Measurements from ENCODE around the gene TUBA1B. TPM values are rescaled to one million over a fixed set of nuclear protein-coding genes. Genes with fewer than 3 reads are reported as not detected.
"Not testable (repeated sequence)": the region's sequence is repeated elsewhere in the genome, so short reads cannot be mapped to it uniquely, and the experiment has no call there.

The TUBA1B gene
- total RNA-seq, 1 experiment from 2014 or later = 2,063 TPM

DNA sequence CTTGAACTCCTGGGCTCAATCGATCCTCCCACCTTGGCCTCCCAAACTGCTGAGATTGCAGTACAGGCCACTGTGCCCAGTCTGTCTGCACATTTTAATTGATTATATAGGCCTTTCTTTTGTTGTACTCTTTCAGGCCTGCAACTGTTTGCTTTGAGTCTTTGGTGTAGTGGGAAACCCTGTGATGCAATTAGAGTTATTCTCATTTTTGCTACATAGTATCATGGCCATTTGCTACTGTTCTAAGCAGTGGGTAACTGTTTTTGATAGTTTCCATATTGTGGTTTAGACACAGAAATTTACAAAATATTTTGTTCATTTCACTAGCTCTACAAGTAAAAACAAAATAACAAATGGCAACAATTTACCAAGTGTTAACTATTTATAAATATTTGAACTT is 6.3 kb upstream of the TUBA1B start:
- Histone ChIP-seq H2BK120ac (ENCODE audit: low read depth, low read length, poor library complexity, severe bottlenecking) (no peak overlapping the region), H3K18ac (ENCODE audit: insufficient read length, low read depth, low read length) (no peak overlapping the region), H3K14ac (ENCODE audit: insufficient read depth, low read length) (no peak overlapping the region), H2BK12ac (ENCODE audit: insufficient read length, low read depth, low read length) (no peak overlapping the region), H2BK5ac (ENCODE audit: insufficient read length, low read length) (no peak overlapping the region), H3K56ac (ENCODE audit: insufficient read length, low read depth, low read length) (no peak overlapping the region), H3K23me2 (ENCODE audit: insufficient read length, low read depth, low read length, poor library complexity, severe bottlenecking) (no peaks in the 10 kb centered on the region), H2AK5ac (ENCODE audit: insufficient read length, low read length) (no peak overlapping the region), H3K9ac (ENCODE audit: extremely low read depth, insufficient read length, low read length) (no peak overlapping the region), H3K4ac (ENCODE audit: low read depth, low read length) (no peak overlapping the region), H2BK20ac (ENCODE audit: low read depth, low read length, poor library complexity, severe bottlenecking) (no peak overlapping the region), H4K91ac (ENCODE audit: insufficient read length, low read depth, low read length) (no peak overlapping the region), H2AFZ (ENCODE audit: low read length) (no peak overlapping the region), H3K79me1 (ENCODE audit: insufficient read depth, low read depth, low read length, poor library complexity, severe bottlenecking) (no peaks in the 10 kb centered on the region), H3K9me3 (ENCODE audit: control insufficient read depth, low read depth, low read length) (no peaks in the 10 kb centered on the region), H4K5ac (ENCODE audit: insufficient read length, low read depth, low read length) (no peak overlapping the region), H3K27me3 (ENCODE audit: insufficient read depth, low read length) (no peaks in the 10 kb centered on the region), H4K8ac (replicated peaks; ENCODE audit: insufficient read length, low read depth, low read length) (no peak overlapping the region), H4K20me1 (ENCODE audit: control insufficient read depth, insufficient read depth, insufficient read length) (no peaks in the 10 kb centered on the region), H3K4me2 (ENCODE audit: insufficient read depth, insufficient read length, low read length) (no peak overlapping the region), H3T11ph (ENCODE audit: low read length) (no peak overlapping the region), H3K27ac (ENCODE audit: insufficient read length, low read depth, low read length) (no peak overlapping the region), H3K23ac (ENCODE audit: insufficient read length, low read depth, low read length) (no peak overlapping the region), H3K4me1 (ENCODE audit: insufficient read depth, low read length) (no peaks in the 10 kb centered on the region), H2BK15ac (ENCODE audit: low read depth, low read length) (no peak overlapping the region), H3K79me2 (ENCODE audit: insufficient read depth, low read length) (no peaks in the 10 kb centered on the region)
- Mint-ChIP-seq H3K27me3 (ENCODE audit: low read depth) (no peaks in the 10 kb centered on the region), H3K9me3 (0 out of 5 replicates have a peak, but pooled peaks cover 0 to 3% of the 10 kb centered on the region in 2 experiments), H3K27ac (no peak overlapping the region), H3K4me3 (no peak overlapping the region), H3K4me1 (peaks cover 4 to 9% of the 10 kb centered on the region in 2 experiments), H3K36me3 (ENCODE audit: insufficient read depth in 1 of 3, low read depth in 3 of 3) (peaks cover 0 to 6% (median 2%) of the 10 kb centered on the region in 3 experiments; a peak in 2 of 7 replicates)
- no peak for DNase-seq
- WGBS (ENCODE audit: extremely low coverage, insufficient read length, low lambda C conversion rate) = no CpG with 5 or more reads among the region's 1 CpG
- no peak for TF ChIP-seq CTCF (conservative IDR thresholded peaks at IDR 0.05)

DNA sequence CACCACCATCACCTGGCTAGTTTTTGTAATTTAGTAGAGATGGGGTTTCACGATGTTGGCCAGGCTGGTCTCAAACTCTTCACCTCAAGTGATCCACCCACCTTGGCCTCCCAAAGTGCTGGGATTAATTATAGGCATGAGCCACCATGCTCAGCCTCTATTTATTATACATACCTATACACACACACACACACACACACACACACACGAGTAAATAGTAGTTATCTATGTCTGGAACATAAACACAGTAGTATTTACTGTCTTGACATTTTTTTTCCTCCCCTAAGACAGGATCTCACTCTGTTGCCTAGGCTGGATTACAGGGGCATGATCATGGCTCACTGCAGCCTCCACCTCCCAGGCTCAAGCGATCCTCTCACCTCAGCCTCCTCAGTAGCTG is 5.8 kb upstream of the TUBA1B start:
- not testable (repeated sequence) for H3K14ac ChIP-seq (ENCODE audit: insufficient read depth, low read length); H2BK5ac ChIP-seq (ENCODE audit: insufficient read length, low read length); H2BK20ac ChIP-seq (ENCODE audit: low read depth, low read length, poor library complexity, severe bottlenecking); H4K91ac ChIP-seq (ENCODE audit: insufficient read length, low read depth, low read length); H2BK120ac ChIP-seq (ENCODE audit: low read depth, low read length, poor library complexity, severe bottlenecking); H3K4me1 ChIP-seq (ENCODE audit: insufficient read depth, low read length); H3K27me3 ChIP-seq (ENCODE audit: insufficient read depth, low read length); H4K5ac ChIP-seq (ENCODE audit: insufficient read length, low read depth, low read length); H3K27ac Mint-ChIP-seq; H3K23ac ChIP-seq (ENCODE audit: insufficient read length, low read depth, low read length); H3T11ph ChIP-seq (ENCODE audit: low read length); H3K9me3 ChIP-seq (ENCODE audit: control insufficient read depth, low read depth, low read length); H3K27me3 Mint-ChIP-seq (ENCODE audit: low read depth); H4K8ac ChIP-seq (replicated peaks; ENCODE audit: insufficient read length, low read depth, low read length); H3K23me2 ChIP-seq (ENCODE audit: insufficient read length, low read depth, low read length, poor library complexity, severe bottlenecking); H3K9ac ChIP-seq (ENCODE audit: extremely low read depth, insufficient read length, low read length); H3K4ac ChIP-seq (ENCODE audit: low read depth, low read length); H2AFZ ChIP-seq (ENCODE audit: low read length); H3K79me1 ChIP-seq (ENCODE audit: insufficient read depth, low read depth, low read length, poor library complexity, severe bottlenecking); H2AK5ac ChIP-seq (ENCODE audit: insufficient read length, low read length); DNase-seq; H3K56ac ChIP-seq (ENCODE audit: insufficient read length, low read depth, low read length); H3K79me2 ChIP-seq (ENCODE audit: insufficient read depth, low read length); H3K4me3 Mint-ChIP-seq; H2BK12ac ChIP-seq (ENCODE audit: insufficient read length, low read depth, low read length); H2BK15ac ChIP-seq (ENCODE audit: low read depth, low read length); H4K20me1 ChIP-seq (ENCODE audit: control insufficient read depth, insufficient read depth, insufficient read length); H3K18ac ChIP-seq (ENCODE audit: insufficient read length, low read depth, low read length); H3K36me3 Mint-ChIP-seq (ENCODE audit: insufficient read depth in 1 of 3, low read depth in 3 of 3); H3K27ac ChIP-seq (ENCODE audit: insufficient read length, low read depth, low read length); H3K9me3 Mint-ChIP-seq; H3K4me2 ChIP-seq (ENCODE audit: insufficient read depth, insufficient read length, low read length)
- peaks cover 7 to 14% of the 10 kb centered on the region in 2 experiments for H3K4me1 Mint-ChIP-seq
- WGBS (ENCODE audit: extremely low coverage, insufficient read length, low lambda C conversion rate) = no CpG with 5 or more reads among the region's 3 CpGs
